ENCODE data around the gene CD37.

Gene CD37

DNA sequence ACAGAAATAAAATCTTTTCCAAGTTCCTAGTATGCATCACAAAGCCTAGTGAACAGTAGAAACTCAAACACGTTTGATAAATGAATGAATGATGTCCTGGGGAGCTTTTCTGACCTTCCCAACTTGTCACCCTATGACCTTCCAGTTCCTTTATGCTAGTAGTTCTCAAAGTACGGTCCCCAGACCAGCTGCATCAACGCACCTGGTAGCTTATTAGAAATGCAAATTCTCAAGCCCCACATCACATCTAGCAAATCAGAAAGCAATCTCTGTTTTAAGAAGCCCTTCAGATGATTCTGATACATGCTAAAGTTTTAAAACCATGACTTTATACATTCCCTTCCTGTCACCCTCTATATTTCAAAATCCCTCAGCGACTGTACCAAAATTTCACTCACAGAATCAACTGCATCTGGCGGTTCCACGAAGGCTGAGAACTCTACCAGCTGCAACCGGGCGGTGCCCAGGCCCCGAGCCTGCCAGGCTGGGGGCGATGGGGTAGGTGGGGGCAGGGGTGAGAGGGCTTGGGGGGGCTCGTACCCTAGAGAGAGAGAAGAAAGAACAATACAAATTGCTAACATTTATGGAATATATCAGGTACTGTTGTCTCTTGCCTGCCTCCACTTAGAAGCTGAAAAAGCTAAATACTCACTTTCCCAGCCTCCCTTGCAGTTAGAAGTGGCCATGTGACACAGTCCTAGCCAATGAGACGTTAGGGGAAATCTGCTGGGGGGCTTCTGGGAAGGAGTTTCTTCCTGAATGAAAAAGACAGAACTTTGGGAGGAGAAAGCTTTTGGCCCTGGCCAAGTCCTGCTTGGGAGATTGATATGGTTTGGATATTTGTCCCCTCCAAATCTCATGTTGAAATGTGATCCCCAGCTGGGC lies 13.3 kb downstream of the CD37 start:
- Histone ChIP-seq H3K4me3 (ENCODE audit: severe bottlenecking) (no peak overlapping the region), H3K36me3 (ENCODE audit: low read depth) (peaks cover 33% of the 10 kb centered on the region), H3K9me3 (ENCODE audit: severe bottlenecking) (no peaks in the 10 kb centered on the region), H3K27ac (ENCODE audit: poor library complexity, severe bottlenecking) (no peak overlapping the region), H3K27me3 (ENCODE audit: insufficient read depth, poor library complexity, severe bottlenecking) (no peaks in the 10 kb centered on the region), H3K4me1 (ENCODE audit: insufficient read depth, poor library complexity, severe bottlenecking) (no peaks in the 10 kb centered on the region)
- DNase-seq (ENCODE audit: low spot score) (no peak), ATAC-seq (ENCODE audit: low read depth) (no peak)
- TF ChIP-seq, protein P1, sequence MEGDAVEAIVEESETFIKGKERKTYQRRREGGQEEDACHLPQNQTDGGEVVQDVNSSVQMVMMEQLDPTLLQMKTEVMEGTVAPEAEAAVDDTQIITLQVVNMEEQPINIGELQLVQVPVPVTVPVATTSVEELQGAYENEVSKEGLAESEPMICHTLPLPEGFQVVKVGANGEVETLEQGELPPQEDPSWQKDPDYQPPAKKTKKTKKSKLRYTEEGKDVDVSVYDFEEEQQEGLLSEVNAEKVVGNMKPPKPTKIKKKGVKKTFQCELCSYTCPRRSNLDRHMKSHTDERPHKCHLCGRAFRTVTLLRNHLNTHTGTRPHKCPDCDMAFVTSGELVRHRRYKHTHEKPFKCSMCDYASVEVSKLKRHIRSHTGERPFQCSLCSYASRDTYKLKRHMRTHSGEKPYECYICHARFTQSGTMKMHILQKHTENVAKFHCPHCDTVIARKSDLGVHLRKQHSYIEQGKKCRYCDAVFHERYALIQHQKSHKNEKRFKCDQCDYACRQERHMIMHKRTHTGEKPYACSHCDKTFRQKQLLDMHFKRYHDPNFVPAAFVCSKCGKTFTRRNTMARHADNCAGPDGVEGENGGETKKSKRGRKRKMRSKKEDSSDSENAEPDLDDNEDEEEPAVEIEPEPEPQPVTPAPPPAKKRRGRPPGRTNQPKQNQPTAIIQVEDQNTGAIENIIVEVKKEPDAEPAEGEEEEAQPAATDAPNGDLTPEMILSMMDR (IDR thresholded peaks at IDR 0.05; ENCODE audit: poor library complexity, severe bottlenecking): no peak

DNA sequence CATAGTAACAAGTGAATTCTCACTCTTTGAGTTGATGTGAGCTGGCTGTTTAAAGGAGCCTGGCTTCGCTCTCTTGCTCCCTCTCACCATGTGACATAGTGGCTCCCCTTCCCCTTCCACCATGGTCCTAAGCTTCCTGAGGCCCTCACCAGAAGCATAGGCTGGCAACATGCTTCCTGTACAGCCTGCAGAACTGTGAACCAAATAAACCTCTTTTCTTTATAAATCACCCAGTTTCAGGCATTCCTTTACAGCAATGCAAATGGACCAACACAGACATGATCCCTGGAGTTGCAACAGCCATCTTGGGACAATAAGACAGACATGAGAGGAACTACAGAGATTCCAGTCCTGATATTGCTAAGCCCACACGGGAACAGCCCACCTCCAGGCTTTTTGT lies 14.4 kb downstream of the CD37 start:
- Histone ChIP-seq H3K27ac (ENCODE audit: poor library complexity, severe bottlenecking) (no peak overlapping the region), H3K36me3 (ENCODE audit: low read depth) (peaks cover 35% of the 10 kb centered on the region), H3K4me1 (ENCODE audit: insufficient read depth, poor library complexity, severe bottlenecking) (no peaks in the 10 kb centered on the region), H3K27me3 (ENCODE audit: insufficient read depth, poor library complexity, severe bottlenecking) (no peaks in the 10 kb centered on the region), H3K4me3 (ENCODE audit: severe bottlenecking) (no peak overlapping the region), H3K9me3 (ENCODE audit: severe bottlenecking) (no peaks in the 10 kb centered on the region)
- TF ChIP-seq, protein P1 (IDR thresholded peaks at IDR 0.05; ENCODE audit: poor library complexity, severe bottlenecking): no peak
- ATAC-seq (ENCODE audit: low read depth) (no peak), DNase-seq (ENCODE audit: low spot score) (no peak)

DNA sequence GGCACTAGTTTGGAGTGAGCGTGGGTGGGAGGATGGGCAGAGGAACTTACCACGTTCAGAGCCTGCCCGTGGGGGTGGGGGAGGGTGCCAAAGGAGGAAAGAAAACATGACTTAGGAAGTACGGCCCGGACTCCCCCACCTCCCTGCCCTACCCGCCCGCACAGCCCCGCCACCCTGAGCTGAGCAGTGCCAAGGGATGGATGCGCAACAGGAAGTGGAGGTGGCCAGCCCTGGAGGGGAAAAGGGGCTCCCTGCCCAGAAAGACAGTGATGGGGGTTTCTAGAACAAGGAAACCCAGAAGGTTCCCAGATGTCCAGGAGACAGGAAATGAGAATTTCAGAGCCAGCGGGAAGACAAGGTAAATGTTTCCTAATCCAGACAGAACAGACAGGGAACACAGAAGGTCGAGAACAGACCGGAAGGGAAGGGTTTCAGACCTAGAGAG lies 20.7 kb downstream of the CD37 start:
- Histone ChIP-seq H3K27ac (ENCODE audit: poor library complexity, severe bottlenecking) (no peak overlapping the region), H3K27me3 (ENCODE audit: insufficient read depth, poor library complexity, severe bottlenecking) (no peaks in the 10 kb centered on the region), H3K4me3 (ENCODE audit: severe bottlenecking) (no peak overlapping the region), H3K9me3 (ENCODE audit: severe bottlenecking) (no peaks in the 10 kb centered on the region), H3K4me1 (ENCODE audit: insufficient read depth, poor library complexity, severe bottlenecking) (no peaks in the 10 kb centered on the region), H3K36me3 (ENCODE audit: low read depth) (peaks cover 20% of the 10 kb centered on the region)
- ATAC-seq (ENCODE audit: low read depth): no peak
- TF ChIP-seq, protein P1 (IDR thresholded peaks at IDR 0.05; ENCODE audit: poor library complexity, severe bottlenecking): no peak
- DNase-seq (ENCODE audit: low spot score): no peak

DNA sequence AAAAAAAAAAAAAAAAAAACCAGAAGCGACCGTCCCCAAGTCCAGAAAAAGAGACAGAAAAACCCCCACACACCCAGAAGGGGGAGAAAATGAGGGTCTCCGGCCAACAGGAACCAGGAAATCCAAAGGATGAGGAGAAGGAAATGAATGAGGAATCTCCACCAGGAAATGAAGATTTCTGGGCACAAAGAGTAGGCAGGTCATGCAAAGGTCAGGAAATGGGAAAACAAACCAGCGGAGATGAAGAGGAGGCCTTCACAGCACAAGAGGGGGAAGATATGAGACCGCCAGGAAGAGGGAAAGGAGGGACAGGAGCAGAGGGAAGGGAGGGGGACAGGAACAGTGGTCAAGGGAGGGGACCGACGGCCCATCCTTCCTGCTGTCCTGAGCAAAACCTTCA lies 21.2 kb downstream of the CD37 start:
- ATAC-seq (ENCODE audit: low read depth) (no peak), DNase-seq (ENCODE audit: low spot score) (no peak)
- Histone ChIP-seq H3K4me3 (ENCODE audit: severe bottlenecking) (no peak overlapping the region), H3K27me3 (ENCODE audit: insufficient read depth, poor library complexity, severe bottlenecking) (no peaks in the 10 kb centered on the region), H3K4me1 (ENCODE audit: insufficient read depth, poor library complexity, severe bottlenecking) (no peaks in the 10 kb centered on the region), H3K9me3 (ENCODE audit: severe bottlenecking) (no peaks in the 10 kb centered on the region), H3K36me3 (ENCODE audit: low read depth) (peaks cover 16% of the 10 kb centered on the region), H3K27ac (ENCODE audit: poor library complexity, severe bottlenecking) (no peak overlapping the region)
- TF ChIP-seq, protein P1 (IDR thresholded peaks at IDR 0.05; ENCODE audit: poor library complexity, severe bottlenecking): no peak

DNA sequence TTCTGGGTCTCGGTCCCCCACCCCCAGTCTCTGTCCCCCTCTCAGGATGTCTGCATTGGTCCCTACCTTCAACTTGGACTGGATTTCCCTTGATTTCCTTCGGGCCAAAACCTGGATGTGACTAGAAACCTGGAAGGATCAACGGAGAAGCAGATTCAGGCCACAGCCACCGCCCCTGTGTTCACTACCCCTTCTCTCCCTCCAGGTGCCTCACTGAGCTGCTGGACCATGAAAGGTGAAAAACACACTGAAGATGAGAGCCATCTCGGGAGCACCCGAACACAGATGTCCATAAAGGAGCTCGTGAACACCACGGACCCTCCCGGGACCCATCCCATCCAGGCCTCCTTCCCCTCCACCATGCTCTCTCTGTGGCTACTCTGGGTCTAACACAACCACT lies 22.0 kb downstream of the CD37 start:
- H3K9me3 ChIP-seq (ENCODE audit: severe bottlenecking): no peaks in the 10 kb centered on the region
- no peak overlapping the region for H3K27ac ChIP-seq (ENCODE audit: poor library complexity, severe bottlenecking)
- no peaks in the 10 kb centered on the region for H3K27me3 ChIP-seq (ENCODE audit: insufficient read depth, poor library complexity, severe bottlenecking)
- no peak overlapping the region for H3K4me3 ChIP-seq (ENCODE audit: severe bottlenecking)
- TF ChIP-seq, protein P1 (IDR thresholded peaks at IDR 0.05; ENCODE audit: poor library complexity, severe bottlenecking): no peak
- DNase-seq (ENCODE audit: low spot score) (no peak), ATAC-seq (ENCODE audit: low read depth) (no peak)
- no peaks in the 10 kb centered on the region for H3K4me1 ChIP-seq (ENCODE audit: insufficient read depth, poor library complexity, severe bottlenecking)
- H3K36me3 ChIP-seq (ENCODE audit: low read depth): peaks cover 14% of the 10 kb centered on the region

Data from RWPE2 (cell line).